ENCODE results near the gene AIP. TPM values are rescaled to one million over a fixed set of nuclear protein-coding genes. Genes with fewer than 3 reads are reported as not detected.
A peak's percentile ranks its signal among the peaks of the same experiment; 100 is the strongest.

AIP gene
- total RNA-seq, 1 experiment from 2014 or later: 35.6 TPM

GRCh38 chr11:67466962-67467771, 15.7 kb upstream of the AIP start:
- Histone ChIP-seq H4K8ac (replicated peaks; ENCODE audit: insufficient read length, low read depth, low read length) (no peak overlapping the region), H3K79me1 (ENCODE audit: insufficient read depth, low read depth, low read length, poor library complexity, severe bottlenecking) (no peaks in the 10 kb centered on the region), H3K23ac (ENCODE audit: insufficient read length, low read depth, low read length) (no peak overlapping the region), H3K4me2 (ENCODE audit: insufficient read depth, insufficient read length, low read length) (no peak overlapping the region), H3K18ac (ENCODE audit: insufficient read length, low read depth, low read length) (no peak overlapping the region), H2BK12ac (ENCODE audit: insufficient read length, low read depth, low read length) (no peak overlapping the region), H3K79me2 (ENCODE audit: insufficient read depth, low read length) (no peaks in the 10 kb centered on the region), H4K5ac (ENCODE audit: insufficient read length, low read depth, low read length) (no peak overlapping the region), H3K27ac (ENCODE audit: insufficient read length, low read depth, low read length) (no peak overlapping the region), H4K20me1 (ENCODE audit: control insufficient read depth, insufficient read depth, insufficient read length) (no peaks in the 10 kb centered on the region), H4K91ac (ENCODE audit: insufficient read length, low read depth, low read length) (no peak overlapping the region), H2AFZ (ENCODE audit: low read length) (no peak overlapping the region), H3K4ac (ENCODE audit: low read depth, low read length) (no peak overlapping the region), H3K4me1 (ENCODE audit: insufficient read depth, low read length) (no peaks in the 10 kb centered on the region; the same call in 1 of the 2 replicates), H3T11ph (ENCODE audit: low read length) (no peak overlapping the region), H2BK15ac (ENCODE audit: low read depth, low read length) (no peak overlapping the region), H3K23me2 (ENCODE audit: insufficient read length, low read depth, low read length, poor library complexity, severe bottlenecking) (peaks cover 12% of the 10 kb centered on the region), H3K9me3 (ENCODE audit: control insufficient read depth, low read depth, low read length) (no peaks in the 10 kb centered on the region), H2BK20ac (ENCODE audit: low read depth, low read length, poor library complexity, severe bottlenecking) (no peak overlapping the region), H3K14ac (ENCODE audit: insufficient read depth, low read length) (no peak overlapping the region), H2BK5ac (ENCODE audit: insufficient read length, low read length) (no peak overlapping the region), H3K56ac (ENCODE audit: insufficient read length, low read depth, low read length) (no peak overlapping the region), H3K9ac (ENCODE audit: extremely low read depth, insufficient read length, low read length) (no peak overlapping the region), H2AK5ac (ENCODE audit: insufficient read length, low read length) (no peak overlapping the region), H3K27me3 (ENCODE audit: insufficient read depth, low read length) (peaks cover 3% of the 10 kb centered on the region; the same call in 1 of the 2 replicates), H2BK120ac (ENCODE audit: low read depth, low read length, poor library complexity, severe bottlenecking) (no peak overlapping the region)
- Mint-ChIP-seq H3K4me3 (peak overlapping the region; percentile 87 to 90), H3K4me1 (peaks cover 20 to 25% of the 10 kb centered on the region in 2 experiments), H3K36me3 (ENCODE audit: insufficient read depth in 1 of 3, low read depth in 3 of 3) (peaks cover 0 to 4% (median 0%) of the 10 kb centered on the region in 3 experiments; a peak in 2 of 7 replicates), H3K9me3 (no peaks in the 10 kb centered on the region), H3K27ac (no peak overlapping the region; a peak in 1 of 7 replicates), H3K27me3 (ENCODE audit: low read depth) (peaks cover 5% of the 10 kb centered on the region)
- no peak for TF ChIP-seq CTCF (conservative IDR thresholded peaks at IDR 0.05)
- no CpG with 5 or more reads among the region's 11 CpGs for WGBS (ENCODE audit: extremely low coverage, insufficient read length, low lambda C conversion rate)
- DNase-seq: no peak

All from H9 (cell line).